Left lung (tissue), 10 donors: ENCODE measurements around the gene OPHN1. TPM values are rescaled to one million over a fixed set of nuclear protein-coding genes. Genes with fewer than 3 reads are reported as not detected.

Source experiments
- ATAC-seq: fragments of 200-7000 bp; cut with Tn5 transposase; one replicate; pipeline ENCODE4 v1.9.1; 2020; ENCODE audit warnings: moderate library complexity
- DNase-seq, 4 donors: peaks; one replicate each; pipeline ENCODE4 v3.0.0-alpha.2; 2013 to 2020
- H3K27ac ChIP-seq, 2 donors: fragments of 200-600 bp; sonication (generic) in 1 of 2; one replicate each; pipeline versions ENCODE4 v1.5.0 to v1.8.0; 2020 to 2021
- H3K27me3 ChIP-seq, 2 donors: fragments of 200-600 bp; sonication (generic) in 1 of 2; one replicate each; pipeline versions ENCODE4 v1.5.0 to v1.8.0; 2020 to 2021
- H3K36me3 ChIP-seq, 2 donors: fragments of 200-600 bp; sonication (generic) in 1 of 2; one replicate each; pipeline versions ENCODE4 v1.5.0 to v1.8.0; 2020 to 2021
- H3K4me1 ChIP-seq, 2 donors: fragments of 200-600 bp; one replicate each; pipeline ENCODE4 v1.8.0; 2021
- H3K4me3 ChIP-seq, 2 donors: fragments of 200-600 bp; sonication (generic) in 1 of 2; one replicate each; pipeline versions ENCODE4 v1.5.0 to v1.8.0; 2020 to 2021; ENCODE audit warnings: mild to moderate bottlenecking in 1 of 2
- H3K9me3 ChIP-seq, 2 donors: fragments of 200-600 bp; sonication (generic) in 1 of 2; one replicate each; pipeline versions ENCODE4 v1.5.0 to v1.8.0; 2020 to 2021
- intact Hi-C, 2 donors: fragments of 100-400 bp; cut with DNase I; formaldehyde crosslinking; loops; one replicate each; pipeline versions ENCODE4 v1.11.2 to v1.14.2; 2022
- polyA plus RNA-seq, 6 donors: library from polyadenylated mRNA; unstranded; fragments of 120-200 nt; gene quantifications; one replicate each; pipeline ENCODE4 v1.2.1, GENCODE V29; 2013; ENCODE audit not compliant: insufficient read length in 6 of 6
- total RNA-seq, 2 donors: library from RNA; stranded (reverse); fragmentation: NEBNext Ultra II Directional; extraction: Animal tissue kit (Norgen Biotek cat#: 25700); gene quantifications; one replicate each; pipeline ENCODE4 v1.2.1, GENCODE V29; 2021
- TF ChIP-seq, protein P1 (sequence below), 2 donors: fragments of 200-600 bp; sonication (generic) in 1 of 2; IDR thresholded peaks; one replicate each; pipeline versions ENCODE4 v1.5.0 to v1.8.0; 2021; ENCODE audit warnings: antibody characterized with exemption in 2 of 2
- donor health status: DM: no; HTN: yes; CAD: no.
- donor health status: DM: no; HTN: no; CAD: no.

OPHN1 gene
- total and polyA plus RNA-seq, 8 donors: 6.8 to 13.5 (median 11.3) TPM

DNA sequence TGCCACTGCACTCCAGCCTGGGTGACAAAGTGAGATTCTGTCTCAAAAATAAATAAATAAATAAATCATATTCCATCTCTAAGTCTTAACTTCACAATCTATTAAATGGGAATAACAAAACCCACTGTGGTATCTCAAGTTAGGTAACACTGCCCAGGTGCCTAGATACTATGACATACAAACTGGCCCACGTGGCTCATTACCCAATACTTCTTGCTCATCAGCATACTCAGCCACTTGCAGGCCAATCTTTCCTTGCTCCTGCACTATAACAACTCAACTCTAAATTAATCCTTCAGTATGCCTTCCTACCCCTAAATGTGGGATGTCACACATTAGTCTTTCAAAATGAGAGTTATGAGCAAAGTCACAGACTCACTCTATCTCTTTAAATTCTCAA, 230.1 kb downstream of the OPHN1 start:
- no peak overlapping the region for H3K4me3 ChIP-seq
- DNase-seq (no peak), ATAC-seq (no peak)
- intact Hi-C loops: no loop called here
- no peaks in the 10 kb centered on the region for H3K9me3 ChIP-seq
- TF ChIP-seq, protein P1, sequence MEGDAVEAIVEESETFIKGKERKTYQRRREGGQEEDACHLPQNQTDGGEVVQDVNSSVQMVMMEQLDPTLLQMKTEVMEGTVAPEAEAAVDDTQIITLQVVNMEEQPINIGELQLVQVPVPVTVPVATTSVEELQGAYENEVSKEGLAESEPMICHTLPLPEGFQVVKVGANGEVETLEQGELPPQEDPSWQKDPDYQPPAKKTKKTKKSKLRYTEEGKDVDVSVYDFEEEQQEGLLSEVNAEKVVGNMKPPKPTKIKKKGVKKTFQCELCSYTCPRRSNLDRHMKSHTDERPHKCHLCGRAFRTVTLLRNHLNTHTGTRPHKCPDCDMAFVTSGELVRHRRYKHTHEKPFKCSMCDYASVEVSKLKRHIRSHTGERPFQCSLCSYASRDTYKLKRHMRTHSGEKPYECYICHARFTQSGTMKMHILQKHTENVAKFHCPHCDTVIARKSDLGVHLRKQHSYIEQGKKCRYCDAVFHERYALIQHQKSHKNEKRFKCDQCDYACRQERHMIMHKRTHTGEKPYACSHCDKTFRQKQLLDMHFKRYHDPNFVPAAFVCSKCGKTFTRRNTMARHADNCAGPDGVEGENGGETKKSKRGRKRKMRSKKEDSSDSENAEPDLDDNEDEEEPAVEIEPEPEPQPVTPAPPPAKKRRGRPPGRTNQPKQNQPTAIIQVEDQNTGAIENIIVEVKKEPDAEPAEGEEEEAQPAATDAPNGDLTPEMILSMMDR (IDR thresholded peaks at IDR 0.05): no peak
- H3K27ac ChIP-seq: no peak overlapping the region
- H3K36me3 ChIP-seq: no peaks in the 10 kb centered on the region
- H3K4me1 ChIP-seq: no peaks in the 10 kb centered on the region
- no peaks in the 10 kb centered on the region for H3K27me3 ChIP-seq

DNA sequence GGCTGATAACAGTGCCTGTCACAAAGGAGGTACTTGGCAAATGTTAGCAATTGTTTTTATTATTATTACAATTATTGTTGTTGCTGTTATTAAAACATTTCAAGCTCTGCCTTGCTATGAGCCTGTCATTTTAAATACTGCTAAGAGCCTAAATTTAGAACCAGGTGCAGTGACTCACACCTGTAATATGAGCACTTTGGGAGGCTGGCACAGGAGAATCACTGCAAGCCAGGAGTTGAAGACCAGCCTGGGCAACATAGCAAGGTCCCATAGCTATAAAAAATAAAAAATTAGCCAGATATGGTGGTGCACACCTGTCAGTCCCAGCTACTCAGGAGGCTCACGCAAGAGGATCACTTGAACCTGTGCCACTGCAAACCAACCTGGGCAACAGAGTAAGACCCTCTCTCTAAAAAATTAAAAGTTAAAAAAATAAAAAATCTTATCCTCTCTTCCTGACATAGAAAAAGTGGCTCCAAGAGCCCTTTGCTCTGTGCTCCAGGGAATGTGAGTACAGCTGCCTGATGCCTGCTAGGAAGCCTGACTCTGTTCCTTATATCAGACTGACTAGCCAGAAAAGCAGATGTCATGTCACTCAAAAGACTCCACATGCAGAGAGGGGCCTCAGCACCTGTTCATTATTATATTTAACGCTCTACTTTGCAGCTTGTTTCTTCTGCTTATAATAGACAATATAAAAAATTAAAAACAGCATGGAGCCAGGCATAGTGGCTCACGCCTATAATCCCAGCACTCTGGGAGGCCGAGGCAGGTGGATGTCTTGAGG, 234.0 kb downstream of the OPHN1 start:
- ATAC-seq: no peak
- intact Hi-C loops: loop anchor here in 1 of 2 donors (10.0 kb wide), 1 partner anchor 266 kb away; no protein-coding TSS in a partner anchor
- Histone ChIP-seq H3K27ac (no peak overlapping the region), H3K4me3 (no peak overlapping the region), H3K9me3 (no peaks in the 10 kb centered on the region), H3K36me3 (no peaks in the 10 kb centered on the region), H3K27me3 (no peaks in the 10 kb centered on the region), H3K4me1 (no peaks in the 10 kb centered on the region)
- no peak for DNase-seq
- TF ChIP-seq, protein P1 (IDR thresholded peaks at IDR 0.05): no peak

DNA sequence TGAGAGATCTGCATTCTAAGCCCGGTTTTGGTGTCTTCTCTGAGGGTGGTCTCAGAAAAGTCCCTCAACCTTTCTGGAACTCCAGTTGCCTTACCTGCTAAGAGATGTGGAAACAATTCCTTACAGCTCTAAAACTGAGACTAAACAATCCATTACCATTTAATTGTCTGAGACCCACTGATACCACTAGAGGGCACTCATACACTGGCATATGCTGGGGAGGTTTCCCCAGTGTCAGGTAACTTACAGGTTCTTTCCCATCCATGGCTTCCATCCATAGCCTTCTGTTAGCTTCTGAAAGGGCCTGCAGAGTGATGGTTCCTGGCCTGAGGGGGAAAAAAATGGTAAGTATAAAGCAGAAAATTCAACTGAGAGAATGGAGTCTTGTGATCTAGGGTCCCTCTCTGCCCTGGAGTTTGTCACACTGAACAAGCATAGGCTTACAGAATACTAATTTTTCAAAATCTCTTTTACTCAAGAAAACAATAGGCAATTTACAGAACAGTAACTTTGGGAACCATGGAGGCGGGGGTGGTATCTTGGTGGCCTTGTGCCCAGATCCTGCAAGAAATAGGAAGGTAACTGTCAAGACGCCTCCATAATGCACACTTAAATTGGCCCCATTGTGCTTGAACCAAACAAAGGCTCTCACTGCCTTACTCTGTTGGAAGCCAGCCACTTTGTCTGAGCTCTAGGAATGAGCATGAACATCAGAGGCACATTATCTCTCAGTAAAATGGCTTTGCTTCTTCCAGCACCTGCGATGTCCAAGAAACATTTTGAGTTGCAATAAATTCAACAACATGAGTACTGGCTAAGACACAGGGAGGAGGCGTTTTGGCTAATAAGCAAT, 236.1 kb downstream of the OPHN1 start:
- H3K9me3 ChIP-seq: no peaks in the 10 kb centered on the region
- no peak overlapping the region for H3K4me3 ChIP-seq
- no peaks in the 10 kb centered on the region for H3K36me3 ChIP-seq
- H3K27me3 ChIP-seq: no peaks in the 10 kb centered on the region
- intact Hi-C loops: loop anchor here in 1 of 2 donors (10.0 kb wide), 1 partner anchor 268 kb away; no protein-coding TSS in a partner anchor
- TF ChIP-seq, protein P1 (IDR thresholded peaks at IDR 0.05): peak; percentile 27 to 80
- DNase-seq: peak in 2 of 4 donors; percentile 27 to 40
- H3K4me1 ChIP-seq: no peaks in the 10 kb centered on the region
- no peak overlapping the region for H3K27ac ChIP-seq
- peak; percentile 97 for ATAC-seq

DNA sequence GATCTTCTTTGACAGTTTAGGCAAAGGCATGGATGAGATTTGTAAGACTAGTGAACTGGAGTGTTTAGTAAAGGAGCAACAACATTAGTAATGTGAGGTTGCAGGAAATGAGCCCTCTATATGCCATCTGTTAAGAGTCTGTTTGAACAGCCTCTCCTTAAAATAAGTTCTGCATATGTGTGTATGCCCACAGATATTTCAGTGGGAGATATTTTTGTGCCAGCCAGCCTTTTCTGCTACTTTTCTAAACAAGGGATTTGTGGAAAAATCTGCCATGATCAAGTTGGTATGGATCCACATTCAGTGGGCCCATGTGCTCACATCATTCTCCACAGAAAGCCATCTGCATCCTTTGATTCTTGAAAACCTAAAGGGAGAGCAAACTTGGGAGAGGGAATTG, 237.7 kb downstream of the OPHN1 start:
- no peaks in the 10 kb centered on the region for H3K4me1 ChIP-seq
- ATAC-seq: no peak
- H3K36me3 ChIP-seq: no peaks in the 10 kb centered on the region
- H3K4me3 ChIP-seq: no peak overlapping the region
- no peaks in the 10 kb centered on the region for H3K27me3 ChIP-seq
- DNase-seq: no peak
- H3K9me3 ChIP-seq: no peaks in the 10 kb centered on the region
- intact Hi-C loops: loop anchor here in 1 of 2 donors (10.0 kb wide), 1 partner anchor 269 kb away; no protein-coding TSS in a partner anchor
- TF ChIP-seq, protein P1 (IDR thresholded peaks at IDR 0.05): no peak
- H3K27ac ChIP-seq: no peak overlapping the region

- intact Hi-C loops: loop anchor here in 1 of 2 donors (10.0 kb wide), 1 partner anchor 271 kb away; no protein-coding TSS in a partner anchor
- no peaks in the 10 kb centered on the region for H3K36me3 ChIP-seq
- TF ChIP-seq, protein P1 (IDR thresholded peaks at IDR 0.05): no peak
- ATAC-seq: no peak
- no peak overlapping the region for H3K4me3 ChIP-seq
- no peak overlapping the region for H3K27ac ChIP-seq
- H3K4me1 ChIP-seq: no peaks in the 10 kb centered on the region
- H3K9me3 ChIP-seq: no peaks in the 10 kb centered on the region
- H3K27me3 ChIP-seq: no peaks in the 10 kb centered on the region
- DNase-seq: no peak
Observed at GRCh38 chrX:68193786-68194185, 239.5 kb downstream of the OPHN1 start.
